GM19023 (cell line): ENCODE measurements around the gene NCOR1.

Experiments used
- ATAC-seq: cut with Tn5 transposase; IDR thresholded peaks from one replicate; pipeline ENCODE4 v1.9.1; 2021; ENCODE audit warnings: mild to moderate bottlenecking, moderate library complexity; ENCODE audit not compliant: unreplicated experiment

NCOR1 gene

DNA sequence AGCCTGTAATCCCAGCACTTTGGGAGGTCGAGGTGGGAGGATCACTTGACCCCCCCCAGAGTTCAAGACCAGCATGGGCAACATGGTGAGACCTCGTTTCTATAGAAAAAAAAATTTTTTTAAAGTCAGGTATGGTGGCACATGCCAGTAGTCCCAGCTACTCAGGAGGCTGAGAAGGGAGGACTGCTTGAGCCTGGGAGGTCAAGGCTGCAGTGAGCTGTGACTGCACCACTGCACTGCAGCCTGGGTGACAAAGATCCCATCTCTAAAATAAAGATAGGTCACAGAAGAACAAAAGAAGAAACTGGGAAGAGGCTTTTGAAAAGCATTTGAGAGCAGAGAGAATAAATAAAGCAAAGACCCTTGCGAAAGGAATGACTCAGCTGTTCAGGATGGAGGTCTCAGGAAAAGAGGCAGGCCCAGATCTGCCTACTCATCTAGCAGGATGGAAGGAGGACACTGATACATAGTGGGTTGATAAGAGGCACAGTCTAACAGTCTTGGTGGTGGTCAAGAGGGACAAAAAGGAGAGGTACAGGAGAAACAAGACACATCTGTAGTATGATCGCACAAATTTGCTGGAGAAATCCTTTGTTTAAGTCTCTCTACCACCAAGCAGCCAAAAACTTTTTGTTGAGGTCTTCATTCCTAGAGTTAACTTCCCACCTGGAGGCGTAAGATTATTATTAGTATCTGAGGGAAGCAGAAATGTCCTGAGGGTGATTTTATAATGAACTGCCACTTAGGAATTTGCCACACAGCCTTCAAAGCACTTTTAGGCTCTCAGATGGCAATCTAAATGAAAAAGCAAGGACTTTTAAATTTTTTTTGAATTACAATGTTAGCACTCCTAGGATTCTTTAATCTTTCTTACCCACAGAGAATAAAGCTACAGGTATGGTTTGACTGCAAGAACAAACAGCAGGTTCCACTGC is 233.4 kb downstream of the NCOR1 start:
- no peak for ATAC-seq

- ATAC-seq: no peak
Observed at GRCh38 chr17:15981208-15981607, 234.1 kb downstream of the NCOR1 start.
